Right renal pelvis (tissue), 4 donors: ENCODE measurements around the gene CIB2. TPM values are rescaled to one million over a fixed set of nuclear protein-coding genes. Genes with fewer than 3 reads are reported as not detected.
"Not testable (repeated sequence)": the region's sequence is repeated elsewhere in the genome, so short reads cannot be mapped to it uniquely, and the experiment has no call there.

ENCODE experiments used
- DNase-seq, 4 donors: peaks; one replicate each; pipeline ENCODE4 v3.0.0-alpha.2; 2013; ENCODE audit warnings: low read depth in 4 of 4, low spot score in 3 of 4, missing footprints in 1 of 4
- polyA plus RNA-seq, 4 donors: library from polyadenylated mRNA; unstranded; fragments of 120-200 nt; gene quantifications; one replicate each; pipeline ENCODE4 v1.2.1, GENCODE V29; 2013; ENCODE audit not compliant: insufficient read length in 4 of 4

CIB2 gene
- 10 to 100 TPM; 25.7 to 39.1 (median 30.3) TPM for polyA plus RNA-seq

- DNase-seq = peak; percentile 68 to 72 (median 70)
These were observed at the start of gene CIB2 for GRCh38 chr15:78131295-78132061. TSS of gene CIB2 (minus strand) at chr15:78131445. CDS start at chr15:78131215, 230 bp downstream.

GRCh38 chr15:78179906-78180305 lies 48.7 kb upstream of the CIB2 start:
- no peak for DNase-seq

- no peak for DNase-seq
These were observed 48.1 kb upstream of the CIB2 start for GRCh38 chr15:78179286-78179840.

GRCh38 chr15:78178064-78178463 lies 46.8 kb upstream of the CIB2 start:
- no peak for DNase-seq

GRCh38 chr15:78177447-78177873 lies 46.2 kb upstream of the CIB2 start:
- DNase-seq = peak in 2 of 4 donors; percentile 2 to 10

GRCh38 chr15:78175330-78175729 lies 44.1 kb upstream of the CIB2 start:
- no peak for DNase-seq

- no peak for DNase-seq
These were observed 43.2 kb upstream of the CIB2 start for GRCh38 chr15:78174401-78174800.

GRCh38 chr15:78171864-78172472 lies 40.7 kb upstream of the CIB2 start:
- DNase-seq = no peak

GRCh38 chr15:78170848-78171773 lies 39.9 kb upstream of the CIB2 start:
- DNase-seq = no peak

- no peak for DNase-seq
These were observed 37.4 kb upstream of the CIB2 start for GRCh38 chr15:78168608-78169007.

- no peak for DNase-seq
These were observed 36.1 kb upstream of the CIB2 start for GRCh38 chr15:78167227-78167888.

- no peak for DNase-seq
These were observed 32.8 kb upstream of the CIB2 start for GRCh38 chr15:78164010-78164409.

GRCh38 chr15:78162038-78162437 lies 30.8 kb upstream of the CIB2 start:
- DNase-seq = no peak

- DNase-seq = no peak
These were observed 28.1 kb upstream of the CIB2 start for GRCh38 chr15:78159395-78159794.

- DNase-seq = no peak
These were observed 26.0 kb upstream of the CIB2 start for GRCh38 chr15:78157203-78157602.

- no peak for DNase-seq
These were observed 25.4 kb upstream of the CIB2 start for GRCh38 chr15:78156653-78157052.

GRCh38 chr15:78155355-78155939 lies 24.2 kb upstream of the CIB2 start:
- DNase-seq = no peak

GRCh38 chr15:78154955-78155354 lies 23.7 kb upstream of the CIB2 start:
- no peak for DNase-seq

GRCh38 chr15:78151075-78151474 lies 19.8 kb upstream of the CIB2 start:
- DNase-seq = not testable (repeated sequence)
